NAMALWA (cell line): Measurements from ENCODE around the gene MAGI2.
A peak's percentile ranks its signal among the peaks of the same experiment; 100 is the strongest.
"Not testable (repeated sequence)": the region's sequence is repeated elsewhere in the genome, so short reads cannot be mapped to it uniquely, and the experiment has no call there.

Experiments used
- DNase-seq: peaks from one replicate; pipeline ENCODE4 v3.0.0-alpha.2; 2015; ENCODE audit warnings: low spot score

Gene MAGI2

GRCh38 chr7:79157281-79157680, 296.2 kb downstream of the MAGI2 start:
- no peak for DNase-seq

GRCh38 chr7:79149831-79150230, 303.6 kb downstream of the MAGI2 start:
- DNase-seq, result no peak

- no peak for DNase-seq
Measured at GRCh38 chr7:79142706-79143105, 310.8 kb downstream of the MAGI2 start.

GRCh38 chr7:79141252-79141651, 312.2 kb downstream of the MAGI2 start:
- DNase-seq, result no peak

DNA sequence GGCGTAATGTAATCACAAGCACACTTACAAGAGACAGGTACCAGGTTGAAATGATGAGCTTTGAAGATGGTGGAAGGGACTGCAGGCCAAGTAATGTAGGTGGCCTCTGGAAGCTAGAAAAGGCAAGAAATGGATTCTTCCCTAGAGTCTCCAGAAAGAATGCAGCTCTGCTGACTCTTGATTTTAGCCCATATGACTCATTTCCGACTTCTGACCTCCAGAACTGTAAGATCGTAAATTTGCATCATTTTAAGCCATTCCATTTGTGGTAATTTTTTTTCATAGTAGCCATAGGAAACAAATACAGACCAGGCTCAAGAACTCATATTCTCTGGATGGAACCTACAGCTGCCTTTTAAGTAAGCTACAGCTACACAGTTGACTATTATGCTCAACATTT, 315.5 kb downstream of the MAGI2 start:
- no peak for DNase-seq

GRCh38 chr7:79132844-79133451, 320.5 kb downstream of the MAGI2 start:
- DNase-seq, result no peak

DNA sequence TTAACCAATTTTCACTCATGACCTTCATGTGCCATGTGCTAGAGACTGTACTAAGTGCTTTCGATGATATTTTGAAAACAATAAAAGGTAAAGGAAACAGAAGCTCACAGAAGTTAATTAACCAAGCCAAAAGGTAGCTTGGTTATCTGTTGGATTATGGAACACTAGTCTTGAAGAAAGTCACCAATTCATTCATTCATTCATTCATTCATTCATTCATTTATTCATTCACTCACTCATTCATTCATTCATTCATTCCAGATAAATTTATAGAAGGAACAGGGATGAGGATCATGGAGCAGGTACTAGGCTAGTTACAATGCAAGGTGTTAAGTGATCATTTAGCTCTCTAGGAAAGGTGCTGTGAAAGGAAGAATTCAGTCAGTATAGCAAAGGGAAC, 322.8 kb downstream of the MAGI2 start:
- no peak for DNase-seq

GRCh38 chr7:79124331-79124730, 329.1 kb downstream of the MAGI2 start:
- no peak for DNase-seq

GRCh38 chr7:79118143-79118542, 335.3 kb downstream of the MAGI2 start:
- no peak for DNase-seq

GRCh38 chr7:79096361-79096805, 357.1 kb downstream of the MAGI2 start:
- no peak for DNase-seq

DNA sequence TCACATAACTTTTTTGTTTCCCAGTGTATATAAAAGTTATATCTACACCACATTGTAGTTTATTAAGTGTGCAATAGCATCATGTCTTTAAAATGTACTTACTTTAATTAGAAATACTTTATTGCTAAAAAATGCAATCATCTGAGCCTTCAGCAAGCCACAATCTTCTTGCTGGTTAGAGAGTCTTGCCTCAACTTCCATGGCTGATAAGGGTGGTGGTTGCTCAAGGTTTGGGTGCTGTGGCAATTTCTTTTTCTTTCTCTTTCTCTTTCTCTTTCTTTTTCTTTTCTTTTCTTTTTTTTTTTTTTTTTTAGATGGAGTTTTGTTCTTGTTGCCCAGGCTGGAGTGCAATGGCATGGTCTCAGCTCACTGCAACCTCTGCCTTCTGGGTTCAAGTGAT, 360.0 kb downstream of the MAGI2 start:
- DNase-seq, result no peak

DNA sequence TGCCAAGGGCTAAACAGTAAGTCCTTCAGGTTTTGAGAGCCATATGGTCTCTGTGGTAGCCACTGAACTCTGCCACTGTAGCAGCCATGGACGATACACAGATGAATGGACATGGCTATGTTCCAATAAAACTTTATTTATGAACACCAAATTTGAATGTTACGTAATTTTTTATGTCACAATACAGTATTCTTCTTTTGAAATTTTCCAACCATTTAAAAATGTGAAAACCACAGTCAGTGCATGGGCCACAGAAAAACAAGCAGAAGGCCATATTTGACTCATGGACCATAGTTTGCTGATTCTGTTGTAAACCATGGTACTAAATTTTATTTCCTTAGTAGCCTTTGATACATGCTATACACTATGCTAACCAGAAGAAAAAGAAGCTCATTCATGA, 361.8 kb downstream of the MAGI2 start:
- DNase-seq, result no peak

- DNase-seq, result no peak
Measured at GRCh38 chr7:79091011-79091410, 362.5 kb downstream of the MAGI2 start.

- peak; percentile 16 for DNase-seq
Measured at GRCh38 chr7:79090543-79090942, 362.9 kb downstream of the MAGI2 start.

DNA sequence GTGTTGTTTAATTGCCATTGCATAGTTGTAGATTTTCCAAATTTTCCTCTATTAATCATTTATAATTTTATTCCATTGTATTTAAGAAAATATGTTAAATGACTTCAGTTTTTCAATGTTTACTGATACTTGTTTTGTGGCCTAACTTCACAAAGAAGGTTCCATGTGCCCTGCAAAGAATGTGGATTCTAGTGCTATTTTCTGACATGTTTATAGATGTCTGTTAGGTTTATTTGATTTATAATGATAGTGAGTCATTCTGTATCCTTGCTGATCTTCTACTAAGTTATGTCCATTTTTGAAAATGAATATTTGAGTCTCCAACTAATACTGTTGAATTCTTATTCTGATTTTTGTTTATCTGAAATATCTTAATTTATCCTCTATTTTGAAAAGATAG, 369.0 kb downstream of the MAGI2 start:
- DNase-seq, result no peak

DNA sequence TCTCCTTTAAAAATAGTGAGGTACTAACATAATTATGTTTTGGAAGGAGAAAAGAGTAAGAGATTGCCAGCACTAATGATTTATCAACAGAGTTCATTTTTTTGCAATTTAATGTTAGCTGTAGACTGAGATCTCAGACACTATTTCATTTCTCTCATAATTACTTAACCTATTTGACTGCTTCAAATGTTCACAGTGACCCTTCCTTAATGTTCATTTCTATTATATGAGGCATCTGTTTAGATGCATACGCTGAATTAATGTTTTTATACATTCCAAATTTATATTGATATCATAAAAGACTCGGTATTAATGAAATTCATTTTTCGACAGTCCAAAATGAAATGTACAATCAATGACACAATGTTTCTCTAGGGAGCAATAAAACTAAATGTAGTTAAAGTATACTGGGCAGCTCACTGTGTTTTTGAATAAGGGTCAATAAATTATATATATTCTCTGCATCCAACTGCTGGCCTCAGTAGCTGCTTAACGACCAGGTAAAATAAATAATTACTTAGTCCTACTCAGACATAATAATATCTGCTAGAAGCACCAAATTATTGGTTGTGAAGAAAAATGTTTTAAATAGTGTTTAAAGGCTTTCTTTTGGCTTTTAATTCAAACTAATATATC, 373.4 kb downstream of the MAGI2 start:
- DNase-seq, result no peak

- DNase-seq, result no peak
Measured at GRCh38 chr7:79078273-79078672, 375.2 kb downstream of the MAGI2 start.

- DNase-seq, result not testable (repeated sequence)
Measured at GRCh38 chr7:79071187-79071586, 382.3 kb downstream of the MAGI2 start.

DNA sequence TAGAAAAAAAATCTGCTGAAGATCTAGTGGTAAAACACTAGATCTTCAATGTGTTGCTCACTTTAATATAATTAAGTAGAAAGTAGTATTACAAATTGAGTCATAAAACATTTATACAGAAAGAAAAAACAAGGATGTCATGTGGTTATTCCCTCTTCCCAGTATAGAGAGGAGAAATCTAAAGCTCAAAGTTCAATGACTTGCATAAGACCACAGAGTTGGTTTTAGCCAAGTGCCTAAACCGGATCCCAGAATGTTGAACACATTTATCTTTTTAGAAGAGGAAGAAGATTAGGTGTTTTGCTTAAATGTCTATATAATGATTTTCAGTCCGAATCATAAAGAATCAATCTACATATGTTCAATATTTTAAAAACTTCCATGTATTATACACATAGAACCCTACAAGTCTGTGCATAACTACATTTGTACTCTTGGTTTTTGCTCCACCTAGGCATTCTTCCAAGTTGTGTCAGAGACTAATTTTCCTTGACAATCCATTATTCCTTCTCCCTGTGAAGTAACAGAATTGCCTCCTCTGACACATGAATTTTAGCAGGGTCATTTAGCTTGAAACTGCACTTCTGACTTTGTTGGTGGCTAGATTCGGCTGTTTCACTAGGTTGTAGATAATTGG, 389.2 kb downstream of the MAGI2 start:
- no peak for DNase-seq

DNA sequence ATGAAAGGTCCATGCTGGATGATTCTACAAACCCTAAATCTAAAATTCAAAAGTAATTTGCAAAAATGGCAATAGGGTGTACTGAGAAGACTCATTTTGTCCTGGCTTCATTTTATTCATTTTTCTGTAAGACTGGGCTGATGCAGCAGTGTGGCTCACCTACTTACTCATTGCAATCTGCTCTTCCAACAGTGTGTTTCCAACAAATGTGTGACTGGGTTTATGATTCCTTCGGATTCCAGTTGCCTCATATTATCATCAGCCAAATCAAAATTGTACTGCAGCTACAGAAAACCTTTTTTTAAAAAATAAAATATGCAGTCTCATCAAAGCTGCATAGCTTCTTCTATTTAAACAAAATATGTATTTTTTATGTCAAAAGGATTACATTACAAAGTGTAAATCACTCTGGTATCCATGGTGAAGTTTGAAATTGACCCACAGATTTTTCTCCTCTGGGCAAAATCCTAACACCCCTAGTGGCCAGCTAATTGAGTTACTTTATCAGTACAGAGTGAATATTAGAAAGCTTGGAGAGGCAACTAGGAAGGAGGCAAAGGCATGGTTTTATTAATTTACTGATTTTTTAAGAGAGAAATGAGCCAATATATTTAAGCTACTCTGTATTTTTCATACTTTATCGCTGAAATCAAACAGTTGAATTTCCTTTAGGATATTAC, 390.3 kb downstream of the MAGI2 start:
- peak; percentile 12 for DNase-seq

- DNase-seq, result no peak
Measured at GRCh38 chr7:79060498-79060897, 393.0 kb downstream of the MAGI2 start.

- DNase-seq, result no peak
Measured at GRCh38 chr7:79055722-79056415, 397.6 kb downstream of the MAGI2 start.
